ENCODE measurements around the gene NUDT8. TPM values are rescaled to one million over a fixed set of nuclear protein-coding genes. Genes with fewer than 3 reads are reported as not detected.

The NUDT8 gene
- total RNA-seq, 4 donors from 2014 or later = 1.9 to 4.8 (median 3.5) TPM

- WGBS = 78% methylated on average over 21 of the region's 28 CpGs
- TF ChIP-seq EP300 (IDR thresholded peaks at IDR 0.05) (no peak), CTCF (IDR thresholded peaks at IDR 0.05) (no peak), POLR2AphosphoS5 (IDR thresholded peaks at IDR 0.05) (no peak), POLR2A (IDR thresholded peaks at IDR 0.05; ENCODE audit: low read depth) (no peak)
- intact Hi-C loops (cut with DNase I) = no loop called here
- Histone ChIP-seq H3K4me1 (peaks cover 0 to 6% (median 2%) of the 10 kb centered on the region in 4 donors), H3K9me3 (no peaks in the 10 kb centered on the region), H3K27ac (replicated peaks in 1 of 4) (no peak overlapping the region), H3K36me3 (no peaks in the 10 kb centered on the region), H3K27me3 (peaks cover 0 to 45% (median 0%) of the 10 kb centered on the region in 4 donors), H3K4me3 (no peak overlapping the region)
- DNase-seq (ENCODE audit: extremely low spot score) = no peak
These were observed 11.8 kb upstream of the NUDT8 start for GRCh38 chr11:67641338-67642172.

GRCh38 chr11:67640758-67641337 lies 11.1 kb upstream of the NUDT8 start:
- H3K4me3 ChIP-seq = no peak overlapping the region
- DNase-seq (ENCODE audit: extremely low spot score) = no peak
- no peak for TF ChIP-seq POLR2A (IDR thresholded peaks at IDR 0.05; ENCODE audit: low read depth)
- 82% methylated on average over 6 of the region's 12 CpGs for WGBS
- no peaks in the 10 kb centered on the region for H3K9me3 ChIP-seq
- no peaks in the 10 kb centered on the region for H3K36me3 ChIP-seq
- no peak overlapping the region for H3K27ac ChIP-seq (replicated peaks in 1 of 4)
- intact Hi-C loops (cut with DNase I) = no loop called here
- peaks cover 0 to 38% (median 0%) of the 10 kb centered on the region in 4 donors for H3K27me3 ChIP-seq
- H3K4me1 ChIP-seq = peaks cover 0 to 6% (median 2%) of the 10 kb centered on the region in 4 donors

- Histone ChIP-seq H3K27me3 (peaks cover 0 to 36% (median 0%) of the 10 kb centered on the region in 4 donors), H3K9me3 (no peaks in the 10 kb centered on the region), H3K36me3 (no peaks in the 10 kb centered on the region), H3K27ac (replicated peaks in 1 of 4) (no peak overlapping the region), H3K4me3 (no peak overlapping the region), H3K4me1 (peaks cover 0 to 6% (median 2%) of the 10 kb centered on the region in 4 donors)
- TF ChIP-seq CTCF (IDR thresholded peaks at IDR 0.05) = peak; percentile 45 to 60 (median 45)
- no peak for TF ChIP-seq POLR2AphosphoS5 (IDR thresholded peaks at IDR 0.05)
- no peak for TF ChIP-seq POLR2A (IDR thresholded peaks at IDR 0.05; ENCODE audit: low read depth)
- no peak for TF ChIP-seq EP300 (IDR thresholded peaks at IDR 0.05)
- WGBS = 38% methylated on average over 16 of the region's 23 CpGs
- DNase-seq (ENCODE audit: extremely low spot score) = no peak
- intact Hi-C loops (cut with DNase I) = no loop called here
These were observed 10.5 kb upstream of the NUDT8 start for GRCh38 chr11:67640021-67640757.

GRCh38 chr11:67639438-67639859 lies 9.7 kb upstream of the NUDT8 start, which contains the start of gene TBX10:
TBX10 (minus strand) TSS chr11:67639763; CDS start chr11:67639472, 291 bp downstream.
- Histone ChIP-seq H3K27ac (replicated peaks in 1 of 4) (no peak within 1 kb of the TSS), H3K27me3 (peaks cover 0 to 44% (median 0%) of the 10 kb centered on the region in 4 donors), H3K4me1 (peaks cover 0 to 6% (median 2%) of the 10 kb centered on the region in 4 donors), H3K36me3 (no peaks in the 10 kb centered on the region), H3K9me3 (no peaks in the 10 kb centered on the region), H3K4me3 (no peak within 1 kb of the TSS)
- intact Hi-C loops (cut with DNase I) = no loop called here
- TF ChIP-seq POLR2AphosphoS5 (IDR thresholded peaks at IDR 0.05) (no peak), CTCF (IDR thresholded peaks at IDR 0.05) (no peak), EP300 (IDR thresholded peaks at IDR 0.05) (no peak), POLR2A (IDR thresholded peaks at IDR 0.05; ENCODE audit: low read depth) (no peak)
- DNase-seq (ENCODE audit: extremely low spot score) = no peak
- WGBS = 77% methylated on average over 6 of the region's 18 CpGs

Measured in esophagus muscularis mucosa (tissue), 4 donors.